Stimulated activated CD8-positive, alpha-beta memory T cell treated with anti-CD3 and anti-CD28 coated beads, Interleukin-12 subunit alpha, Interleukin-12 subunit beta, amount 100 ng/mL, for 24 hours (primary cell): ENCODE data around the gene DCAF8L2.
"Not testable (repeated sequence)": the region's sequence is repeated elsewhere in the genome, so short reads cannot be mapped to it uniquely, and the experiment has no call there.

Experiments
- DNase-seq: peaks from one replicate; pipeline ENCODE4 v3.0.0-alpha.2; 2020; ENCODE audit errors: extremely low read depth

The DCAF8L2 gene

GRCh38 chrX:27590044-27590443, at the start of gene DCAF8L2:
DCAF8L2 (plus strand) TSS chrX:27590344; CDS start chrX:27746896, 156,552 bp downstream.
- DNase-seq = no peak

- not testable (repeated sequence) for DNase-seq
Observed at GRCh38 chrX:27541161-27541560, 49.0 kb upstream of the DCAF8L2 start.

DNA sequence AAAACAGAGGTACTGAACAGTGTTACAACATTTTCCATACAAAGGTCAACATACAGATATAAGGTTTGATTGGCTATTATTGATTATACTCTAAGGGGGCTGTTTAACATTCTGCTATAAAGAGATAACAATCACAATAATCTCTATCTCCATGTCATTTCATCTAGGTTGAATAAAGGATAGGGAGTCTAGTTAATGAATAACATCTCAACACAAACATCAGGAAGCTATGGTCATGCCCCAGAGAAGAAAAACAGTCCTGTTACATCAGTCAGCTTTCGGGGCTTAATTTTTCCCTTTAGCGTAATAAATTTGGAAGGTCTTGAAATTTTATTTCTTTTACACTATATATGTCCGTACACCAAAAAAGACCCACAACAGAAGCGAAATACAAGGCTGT, 41.5 kb upstream of the DCAF8L2 start:
- DNase-seq = no peak

- DNase-seq = no peak
Observed at GRCh38 chrX:27549688-27550087, 40.5 kb upstream of the DCAF8L2 start.

DNA sequence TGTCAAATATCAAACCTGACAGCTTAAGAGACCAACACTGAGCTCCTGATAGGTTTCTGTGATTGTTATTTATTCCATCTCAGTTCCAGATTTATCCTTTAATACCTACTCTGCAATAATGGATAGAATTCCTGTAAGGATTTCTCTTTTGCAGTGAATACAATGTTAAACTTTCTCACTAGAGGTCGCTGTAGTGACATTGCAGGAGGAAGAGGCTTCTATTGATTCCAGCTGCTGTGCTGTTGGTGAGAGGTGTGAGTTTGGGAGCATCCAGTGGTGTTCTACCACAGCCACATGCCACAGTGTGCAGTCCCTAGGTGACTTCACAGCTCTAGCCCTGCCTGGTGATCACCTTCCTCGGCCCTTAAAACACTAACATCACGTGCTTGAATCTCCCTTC, 34.6 kb upstream of the DCAF8L2 start:
- no peak for DNase-seq

- no peak for DNase-seq
Observed at GRCh38 chrX:27565992-27566391, 24.2 kb upstream of the DCAF8L2 start.

GRCh38 chrX:27571164-27571563, 19.0 kb upstream of the DCAF8L2 start:
- no peak for DNase-seq

- no peak for DNase-seq
Observed at GRCh38 chrX:27575565-27575964, 14.6 kb upstream of the DCAF8L2 start.

GRCh38 chrX:27583976-27584375, 6.2 kb upstream of the DCAF8L2 start:
- DNase-seq = no peak

DNA sequence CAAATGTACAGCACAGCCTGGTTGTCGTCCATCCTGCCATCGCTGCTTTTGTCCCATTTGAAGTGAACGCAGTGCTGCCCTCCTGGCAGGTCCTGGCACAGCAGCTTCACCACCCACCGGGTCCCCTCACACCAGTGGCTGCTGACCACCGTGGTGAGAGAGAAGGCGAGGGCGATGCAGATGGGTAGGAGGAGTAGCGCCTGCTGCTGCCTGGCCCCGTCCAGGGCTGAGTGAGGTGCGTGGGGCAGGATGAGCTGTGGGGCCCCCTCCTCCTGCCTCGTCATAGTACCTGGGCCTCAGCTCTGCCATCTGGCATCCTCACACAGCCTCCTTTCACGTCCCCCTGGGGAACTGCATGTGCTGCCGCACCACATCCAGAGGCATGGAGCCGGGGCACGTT, 1.8 kb downstream of the DCAF8L2 start:
- no peak for DNase-seq

DNA sequence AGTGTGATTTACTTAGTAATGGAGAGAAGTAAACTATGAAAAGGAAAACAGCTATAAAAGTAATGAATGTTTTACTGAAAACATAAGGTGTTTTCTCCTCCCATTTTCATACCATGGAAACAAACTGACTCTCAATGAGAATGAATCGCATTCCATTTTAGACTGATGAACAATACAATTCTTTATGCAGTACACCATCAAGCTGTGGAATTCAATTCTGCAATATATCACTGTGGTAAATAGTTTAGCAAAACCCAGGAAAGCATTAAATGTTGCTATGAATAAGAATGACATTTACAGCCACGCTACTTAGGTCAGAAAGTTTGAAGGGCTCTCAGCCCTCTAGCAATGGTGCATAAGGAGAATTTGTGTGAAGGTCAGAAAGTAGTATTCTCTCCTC, 7.4 kb downstream of the DCAF8L2 start:
- no peak for DNase-seq

DNA sequence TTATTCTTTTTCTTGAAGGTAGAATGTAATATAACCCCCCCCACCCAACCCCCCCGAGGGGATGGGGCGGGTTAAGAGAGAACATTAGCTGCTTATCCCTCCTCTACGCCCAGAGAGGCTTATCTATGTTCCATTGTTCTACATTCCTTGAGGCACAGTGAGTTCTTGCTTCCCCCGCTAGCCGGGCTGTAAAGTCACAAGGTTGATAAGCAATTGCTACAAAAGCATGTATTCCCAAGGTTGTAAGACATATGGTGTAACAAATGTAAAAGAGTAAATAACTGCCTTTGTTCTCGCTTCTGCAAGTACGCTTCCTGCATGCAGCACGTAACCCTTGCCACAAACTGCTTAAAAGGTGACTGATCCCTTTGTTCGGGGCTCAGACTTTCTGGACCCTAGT, 8.2 kb downstream of the DCAF8L2 start:
- no peak for DNase-seq

DNA sequence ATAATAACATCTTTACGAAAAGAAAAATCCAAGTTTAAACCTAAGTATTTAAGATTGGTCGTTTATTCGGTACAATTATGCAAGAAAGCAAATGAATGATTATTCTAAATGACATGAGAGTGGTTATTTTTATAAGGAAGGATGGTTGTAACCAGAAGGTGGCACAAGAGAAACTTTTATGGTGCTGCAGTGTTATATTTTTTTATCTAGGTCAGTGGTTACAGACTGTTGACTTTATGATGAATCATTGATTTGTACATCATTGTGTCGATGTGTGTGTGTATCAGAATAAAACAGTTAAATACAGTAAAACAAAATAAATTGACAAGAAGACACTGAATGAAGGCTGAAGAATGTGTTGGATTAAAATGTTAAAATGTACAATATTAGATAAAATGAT, 9.8 kb downstream of the DCAF8L2 start:
- DNase-seq = no peak

DNA sequence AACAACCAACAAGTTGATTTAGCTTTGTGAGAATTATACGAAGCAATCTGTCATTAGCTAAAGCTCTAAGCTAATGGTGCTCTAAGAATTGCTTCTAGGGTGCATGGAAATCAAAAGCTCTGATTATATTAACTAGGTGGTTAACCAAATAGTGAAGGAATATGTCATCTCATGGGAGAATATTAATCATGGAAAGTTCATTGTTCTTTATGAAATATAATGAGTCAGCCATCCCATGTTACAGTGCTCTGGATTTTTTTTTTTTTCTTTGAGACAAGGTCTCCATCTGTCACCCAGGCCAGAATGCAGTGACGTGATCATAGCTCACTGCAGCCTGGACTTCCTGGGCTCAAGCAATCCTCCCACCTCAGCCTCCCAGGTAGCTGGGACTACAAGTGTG, 10.5 kb downstream of the DCAF8L2 start:
- no peak for DNase-seq

GRCh38 chrX:27608671-27609070, 18.5 kb downstream of the DCAF8L2 start:
- no peak for DNase-seq

DNA sequence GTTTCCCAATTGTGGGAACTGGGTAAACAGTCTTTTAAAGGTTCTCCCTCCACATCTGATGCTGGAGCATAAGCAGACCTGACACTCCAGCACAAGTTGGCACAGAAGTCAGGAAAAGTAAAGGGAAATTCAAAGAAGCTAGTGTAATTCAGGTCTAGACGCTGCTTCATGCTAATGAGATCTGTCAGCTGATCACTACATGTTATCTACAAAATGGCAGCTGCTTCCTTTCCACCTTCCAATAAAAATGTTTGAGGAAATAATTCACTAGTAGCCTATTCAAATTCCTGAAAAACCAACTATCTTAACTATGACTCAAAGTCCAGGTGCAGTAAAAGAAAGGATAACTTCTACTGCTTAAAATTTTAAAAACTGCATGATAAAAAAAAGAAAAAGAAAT, 29.3 kb downstream of the DCAF8L2 start:
- no peak for DNase-seq

DNA sequence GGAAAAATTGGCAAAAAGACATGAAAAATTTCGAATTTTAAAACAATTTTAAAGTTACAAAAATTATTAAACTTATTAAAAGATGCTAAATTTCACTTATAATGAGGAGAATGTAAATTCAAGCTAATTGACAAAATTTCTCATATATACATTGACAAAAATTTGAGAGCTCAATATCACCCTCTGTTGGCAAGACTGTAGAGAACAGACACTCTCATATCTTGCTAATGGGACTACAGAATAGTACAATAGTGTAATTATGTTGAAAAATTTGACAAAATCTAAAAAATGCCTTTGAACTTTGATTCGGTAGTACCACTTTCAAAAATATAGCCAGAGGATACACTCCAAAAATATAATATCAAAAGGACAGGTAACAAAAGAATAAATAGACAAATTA, 29.8 kb downstream of the DCAF8L2 start:
- no peak for DNase-seq

DNA sequence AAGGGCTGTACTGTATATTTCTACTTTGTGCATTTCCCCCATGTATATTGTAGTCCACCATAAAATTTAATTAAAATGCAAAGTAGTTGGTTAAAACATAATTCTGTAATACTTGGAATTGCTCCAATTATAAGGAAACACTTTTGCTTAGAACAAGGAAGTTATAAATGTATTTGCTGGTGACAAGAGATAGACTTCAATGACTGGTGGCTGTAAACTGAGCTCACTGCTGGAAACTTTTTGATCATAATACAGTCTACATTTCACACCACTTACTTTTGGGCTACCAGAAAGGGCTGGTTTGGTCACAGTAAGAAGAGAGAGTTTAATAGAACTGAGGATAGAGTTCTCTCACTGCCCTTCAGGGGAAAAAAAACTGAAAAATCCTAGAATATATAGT, 32.7 kb downstream of the DCAF8L2 start:
- no peak for DNase-seq

DNA sequence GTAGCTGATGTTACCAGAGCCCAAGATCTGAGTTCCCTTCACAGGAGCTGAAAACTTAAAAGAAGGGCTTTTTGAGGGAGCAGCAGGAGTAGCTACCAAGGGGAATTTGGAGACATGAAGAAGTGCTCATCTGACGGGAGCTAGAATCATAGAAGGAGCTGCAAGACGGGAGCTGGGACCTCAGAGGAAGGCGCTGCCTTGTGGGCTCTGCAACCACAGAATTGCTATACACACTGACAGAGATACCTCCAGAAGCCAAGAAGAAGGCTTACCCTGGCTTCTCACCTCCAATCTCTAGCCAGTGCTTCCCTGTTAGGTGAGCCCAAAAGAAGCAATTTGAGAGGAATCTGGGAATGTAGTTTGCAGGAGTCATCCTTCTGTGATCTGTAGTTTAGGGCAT, 35.9 kb downstream of the DCAF8L2 start:
- DNase-seq = no peak

GRCh38 chrX:27633328-27633727, 43.2 kb downstream of the DCAF8L2 start:
- DNase-seq = no peak

DNA sequence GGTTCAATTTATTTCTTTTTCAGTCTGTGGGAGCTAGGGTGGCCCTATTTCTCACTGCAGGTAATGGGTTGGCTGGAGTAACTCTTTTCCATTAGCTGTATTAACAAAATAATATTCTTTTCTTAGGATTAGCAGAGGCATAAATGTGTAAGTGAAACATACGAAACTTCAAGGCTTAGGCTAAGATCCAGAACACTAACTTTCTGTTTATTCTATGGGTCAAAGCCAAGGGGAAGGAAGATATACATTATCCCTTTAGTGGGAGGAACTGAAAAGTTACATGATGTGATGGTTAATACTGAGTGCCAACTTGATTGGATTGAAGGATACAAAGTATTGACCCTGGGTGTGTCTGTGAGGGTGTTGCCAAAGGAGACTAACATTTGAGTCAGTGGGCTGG, 66.4 kb downstream of the DCAF8L2 start:
- no peak for DNase-seq

- no peak for DNase-seq
Observed at GRCh38 chrX:27660878-27661277, 70.7 kb downstream of the DCAF8L2 start.

GRCh38 chrX:27671234-27671633, 81.1 kb downstream of the DCAF8L2 start:
- no peak for DNase-seq

GRCh38 chrX:27674491-27674890, 84.3 kb downstream of the DCAF8L2 start:
- no peak for DNase-seq

DNA sequence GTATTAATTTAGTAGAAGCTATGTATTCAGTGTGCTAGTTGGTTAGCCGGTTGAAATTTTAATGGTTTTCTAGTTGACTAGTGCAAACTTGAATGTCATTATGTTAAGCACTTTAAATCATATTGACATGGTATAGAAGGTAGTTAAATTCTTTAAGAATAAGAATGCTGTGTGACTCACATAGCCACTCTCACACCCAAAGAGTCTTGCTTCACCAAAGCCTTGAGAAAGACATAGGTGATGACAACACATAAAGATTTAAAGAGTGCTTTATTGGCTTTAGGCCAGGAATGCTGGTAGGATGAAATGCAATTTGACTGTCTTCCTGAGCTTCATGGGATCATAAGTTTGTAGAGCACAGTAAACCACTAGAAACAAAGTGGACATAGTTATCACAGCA, 85.3 kb downstream of the DCAF8L2 start:
- DNase-seq = no peak
